Raji (cell line): ENCODE measurements around the gene CACNA1C.

Experiments used
- POLR2A ChIP-seq: IDR thresholded peaks from 2 replicates; pipeline ENCODE4 v1.6.1; 2011; ENCODE audit warnings: low read depth, low read length, control low read depth; ENCODE audit not compliant: insufficient read depth

The CACNA1C gene

DNA sequence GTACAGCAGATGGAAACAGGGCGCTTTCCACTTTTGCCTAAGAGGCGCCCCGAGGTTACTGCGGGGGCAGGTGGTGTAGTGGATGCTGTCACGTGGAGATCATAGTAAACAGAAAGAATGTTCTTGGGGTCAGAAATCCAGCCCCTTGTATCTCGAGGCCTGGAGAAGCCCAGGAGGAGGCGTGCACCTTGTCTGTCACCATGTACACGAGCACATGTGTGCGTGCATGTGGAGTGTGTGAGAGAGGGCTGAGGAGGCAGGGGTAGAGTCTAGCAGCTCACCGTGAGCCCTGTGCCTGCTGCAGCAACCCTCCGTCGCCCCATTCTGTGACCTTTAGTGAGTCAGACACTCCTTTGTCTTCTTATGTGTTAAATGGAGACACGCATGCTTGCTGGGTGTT is 59.0 kb downstream of the CACNA1C start:
- TF ChIP-seq POLR2A = no peak

DNA sequence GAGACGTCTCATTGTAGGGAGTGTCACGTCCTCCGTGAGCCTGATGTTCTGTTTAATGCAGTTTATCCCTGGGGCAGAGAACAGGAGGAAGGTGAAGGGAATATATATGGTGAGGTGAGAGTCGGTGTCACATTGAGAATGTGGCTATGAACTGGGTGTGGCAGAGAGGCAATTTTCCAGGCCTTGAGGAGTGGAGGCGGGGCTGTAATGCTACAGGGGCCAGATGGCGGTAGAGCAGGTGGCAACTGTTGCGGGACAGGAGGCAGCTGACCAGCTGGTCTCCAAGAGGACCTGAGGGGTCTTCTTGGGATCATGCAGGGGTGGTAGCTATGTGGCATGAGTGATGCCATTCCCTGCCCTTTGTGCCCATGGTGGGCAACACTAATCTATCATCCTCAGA is 59.6 kb downstream of the CACNA1C start:
- no peak for TF ChIP-seq POLR2A

DNA sequence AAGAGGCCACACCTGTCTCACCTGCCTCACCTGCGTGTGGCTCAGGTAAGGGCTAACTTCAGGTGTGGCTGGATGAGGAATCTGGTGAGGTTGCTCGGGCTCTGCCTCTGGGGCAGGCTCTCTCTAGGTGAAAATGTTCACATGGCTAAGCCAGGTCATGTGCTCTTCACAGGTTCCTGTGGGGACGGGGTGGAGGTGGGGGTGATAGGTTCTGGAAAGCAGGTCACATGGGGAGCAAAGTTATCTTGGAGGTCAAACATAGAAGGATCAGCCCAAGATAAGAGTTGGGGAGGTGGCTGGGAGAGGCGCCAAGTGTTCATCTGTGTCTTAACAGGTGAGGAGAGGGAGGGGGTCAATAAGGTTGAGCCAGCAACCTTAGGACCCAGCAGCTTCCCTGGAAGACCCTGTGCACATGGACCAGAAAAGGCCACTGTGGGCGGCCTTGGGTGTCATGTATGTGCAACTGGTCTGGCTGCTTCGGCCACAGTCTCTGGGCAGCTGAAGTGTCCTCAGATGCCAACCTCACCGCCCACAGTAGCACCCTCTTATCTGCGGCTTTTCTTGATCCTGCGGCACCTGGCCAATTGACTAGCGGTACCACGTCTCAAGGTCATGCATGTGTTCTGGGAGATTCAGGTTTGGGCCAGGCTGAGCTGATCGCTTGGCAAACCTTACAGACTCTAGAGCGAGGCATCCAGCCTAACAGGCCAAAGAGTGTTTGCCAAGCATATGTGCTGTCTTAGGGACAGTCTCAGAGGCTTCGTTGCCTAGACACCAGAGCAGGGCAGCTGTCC is 60.5 kb downstream of the CACNA1C start:
- no peak for TF ChIP-seq POLR2A

DNA sequence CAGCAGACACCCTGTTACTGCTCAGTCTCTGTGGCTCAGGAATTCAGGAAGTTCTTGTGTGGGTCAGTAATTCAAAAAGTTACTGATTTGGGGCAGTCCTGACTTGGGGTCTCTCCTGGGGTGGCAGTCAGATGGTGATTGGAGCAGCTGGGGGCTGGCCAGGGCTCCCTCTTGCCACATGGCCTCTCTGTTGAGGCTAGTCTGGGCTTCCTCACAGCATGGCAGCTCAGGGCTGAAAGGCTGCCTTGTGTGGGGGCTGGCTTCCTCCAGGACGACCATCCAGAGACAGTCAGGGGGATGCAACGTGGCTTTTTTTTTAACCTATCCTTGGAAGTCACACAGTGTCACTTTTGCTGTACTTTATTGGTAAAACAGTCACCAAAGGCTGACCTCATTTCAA is 61.3 kb downstream of the CACNA1C start:
- no peak for TF ChIP-seq POLR2A

DNA sequence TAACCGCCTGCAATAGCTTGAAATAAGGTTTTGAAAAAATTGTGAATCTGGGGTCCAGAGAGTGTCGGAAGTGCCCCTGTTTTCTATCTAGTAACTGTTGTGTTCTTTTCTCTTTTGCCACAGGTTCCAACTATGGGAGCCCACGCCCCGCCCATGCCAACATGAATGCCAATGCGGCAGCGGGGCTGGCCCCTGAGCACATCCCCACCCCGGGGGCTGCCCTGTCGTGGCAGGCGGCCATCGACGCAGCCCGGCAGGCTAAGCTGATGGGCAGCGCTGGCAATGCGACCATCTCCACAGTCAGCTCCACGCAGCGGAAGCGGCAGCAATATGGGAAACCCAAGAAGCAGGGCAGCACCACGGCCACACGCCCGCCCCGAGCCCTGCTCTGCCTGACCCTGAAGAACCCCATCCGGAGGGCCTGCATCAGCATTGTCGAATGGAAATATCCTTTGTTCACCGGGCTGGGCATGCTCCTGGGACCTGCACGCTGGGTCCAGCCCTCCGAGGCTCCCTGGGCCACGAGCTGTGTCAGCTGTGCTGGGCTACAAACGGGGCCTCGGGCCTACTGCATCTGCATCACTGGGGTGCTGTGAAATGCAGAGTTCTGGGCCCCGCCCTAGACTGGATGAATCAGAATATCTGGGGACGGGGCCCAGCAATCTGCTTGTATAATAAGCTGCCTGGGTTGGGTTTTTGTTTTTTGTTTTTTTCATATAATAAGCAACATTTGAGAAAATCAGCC is 62.5 kb downstream of the CACNA1C start:
- no peak for TF ChIP-seq POLR2A

DNA sequence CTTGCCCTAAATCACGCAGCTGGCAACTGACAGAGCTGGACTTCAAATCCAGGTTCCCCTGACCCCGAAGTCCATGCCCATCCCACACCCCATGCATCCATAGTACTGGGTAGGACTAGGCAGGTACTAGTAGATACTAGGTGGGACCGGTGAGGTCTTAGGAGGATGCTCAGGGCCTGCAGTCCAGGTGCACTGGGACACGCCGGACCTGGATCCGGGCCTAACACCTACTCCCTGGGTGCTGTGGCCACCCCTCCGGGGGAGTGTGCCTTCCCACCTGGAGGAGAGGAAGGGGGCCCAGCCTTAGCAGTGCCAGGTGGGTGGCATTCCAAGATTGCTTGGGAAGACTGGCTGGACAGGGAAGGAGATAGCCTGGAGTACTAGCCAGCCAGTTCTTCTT is 64.8 kb downstream of the CACNA1C start:
- no peak for TF ChIP-seq POLR2A

DNA sequence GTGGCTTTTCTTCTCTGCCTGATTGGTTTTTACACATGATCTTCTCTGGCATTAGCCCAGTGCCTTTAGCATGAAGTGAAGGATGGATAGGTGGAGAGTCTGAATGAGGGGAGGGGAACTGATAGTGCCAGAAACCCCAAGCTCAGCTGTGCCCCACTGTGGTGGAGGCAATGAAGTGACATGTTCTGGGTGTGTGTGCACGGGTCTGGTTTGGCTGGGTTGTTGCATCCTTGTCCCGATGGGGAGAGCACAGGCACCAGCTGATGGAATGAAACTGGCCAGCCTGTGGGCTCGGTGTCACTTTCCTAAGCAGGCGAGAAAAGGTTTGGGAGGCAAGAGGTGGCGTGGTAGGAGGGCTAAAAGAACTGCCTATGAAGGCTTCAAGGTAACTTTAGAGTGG is 65.3 kb downstream of the CACNA1C start:
- TF ChIP-seq POLR2A = no peak

DNA sequence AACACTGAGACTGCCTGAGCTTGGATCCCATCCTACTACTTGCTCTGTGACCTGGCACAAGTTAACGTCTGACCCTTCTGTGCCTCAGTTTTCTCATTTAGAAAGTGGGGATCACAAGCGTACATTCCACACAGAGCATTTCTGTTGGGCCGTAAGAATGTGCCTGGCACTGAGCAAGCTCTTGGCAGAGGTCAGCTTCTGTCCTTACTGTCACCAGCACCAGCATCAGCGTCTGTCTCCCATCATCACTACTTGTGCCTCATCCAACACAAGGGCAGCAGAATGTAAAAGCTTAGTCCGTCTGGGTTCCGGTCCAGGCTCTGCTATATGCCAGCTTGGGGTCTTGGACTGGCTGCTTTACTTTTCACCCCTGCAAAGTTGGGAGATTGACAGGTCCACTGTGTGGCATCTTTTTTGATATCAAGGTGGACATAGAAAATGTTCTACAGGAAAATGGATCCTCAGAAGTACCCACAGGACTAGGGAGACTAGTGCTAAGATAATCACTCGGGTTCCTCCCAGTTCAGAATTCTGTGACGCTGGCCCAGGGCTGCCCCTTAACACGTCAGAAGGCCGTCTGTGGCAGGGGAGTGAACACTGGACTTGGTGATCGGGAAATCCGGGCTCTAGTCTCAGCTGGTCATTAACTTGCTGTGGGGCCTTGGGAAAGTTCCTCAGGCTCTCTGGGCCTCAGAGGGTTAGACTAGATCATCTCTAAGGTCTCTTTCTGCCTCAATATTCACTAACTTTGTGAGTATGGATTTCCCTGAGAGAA is 65.9 kb downstream of the CACNA1C start:
- no peak for TF ChIP-seq POLR2A

DNA sequence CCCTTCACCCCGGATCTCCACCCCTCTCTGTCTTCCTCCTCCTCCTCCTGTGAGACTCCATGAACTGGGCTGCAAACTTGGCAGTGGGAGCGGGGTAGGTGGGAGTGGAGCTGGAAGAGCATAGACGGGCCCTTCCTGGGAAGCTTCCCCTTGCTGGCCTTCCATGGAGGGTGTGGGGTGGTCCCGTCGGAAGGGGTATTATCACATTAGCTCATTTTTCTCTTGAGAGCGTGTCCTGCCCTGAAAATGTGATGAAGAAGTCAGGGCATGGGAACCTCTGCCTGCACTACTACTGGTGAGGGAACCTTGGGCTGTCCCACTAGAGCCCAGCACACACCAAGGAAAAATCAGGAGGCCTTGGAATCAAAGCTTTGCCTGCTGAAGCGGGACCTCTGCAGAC is 66.5 kb downstream of the CACNA1C start:
- no peak for TF ChIP-seq POLR2A

DNA sequence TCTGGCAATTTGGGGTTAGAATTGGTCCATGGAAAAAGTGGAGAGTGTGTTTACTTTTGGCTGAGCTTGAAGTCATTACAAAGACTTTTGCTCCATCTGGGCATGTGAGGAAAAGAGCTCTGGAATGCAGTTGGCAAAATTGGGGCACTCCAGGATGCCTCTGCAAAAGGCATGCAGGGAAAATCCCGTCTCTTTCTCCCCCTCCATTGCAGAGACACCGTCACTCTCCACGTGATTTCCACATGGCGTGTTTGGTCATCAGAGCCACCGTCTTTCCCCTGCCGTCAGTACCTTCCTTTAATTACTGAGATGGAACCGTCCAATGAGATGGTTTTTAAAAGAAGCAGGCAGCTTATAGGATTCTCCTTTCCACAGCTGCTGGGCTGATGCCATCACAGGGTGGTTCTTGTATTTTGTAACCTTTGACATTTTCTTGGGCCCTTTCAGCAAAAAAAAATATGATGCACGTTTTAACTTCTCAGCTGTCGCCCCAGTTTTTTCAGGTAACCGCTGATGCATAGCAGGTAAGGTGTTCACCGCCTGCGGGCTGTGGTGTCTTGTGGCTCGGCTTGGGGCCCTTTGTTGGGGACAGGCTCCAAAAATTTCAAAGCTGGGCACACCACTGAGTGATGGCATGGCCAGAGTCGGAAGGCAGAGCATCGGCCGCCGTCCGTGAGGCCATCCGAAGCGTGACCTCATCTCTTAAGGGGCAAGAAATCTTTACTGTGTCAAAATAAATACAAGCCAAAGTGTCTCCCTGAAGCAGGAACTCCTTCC is 68.4 kb downstream of the CACNA1C start:
- TF ChIP-seq POLR2A = no peak

DNA sequence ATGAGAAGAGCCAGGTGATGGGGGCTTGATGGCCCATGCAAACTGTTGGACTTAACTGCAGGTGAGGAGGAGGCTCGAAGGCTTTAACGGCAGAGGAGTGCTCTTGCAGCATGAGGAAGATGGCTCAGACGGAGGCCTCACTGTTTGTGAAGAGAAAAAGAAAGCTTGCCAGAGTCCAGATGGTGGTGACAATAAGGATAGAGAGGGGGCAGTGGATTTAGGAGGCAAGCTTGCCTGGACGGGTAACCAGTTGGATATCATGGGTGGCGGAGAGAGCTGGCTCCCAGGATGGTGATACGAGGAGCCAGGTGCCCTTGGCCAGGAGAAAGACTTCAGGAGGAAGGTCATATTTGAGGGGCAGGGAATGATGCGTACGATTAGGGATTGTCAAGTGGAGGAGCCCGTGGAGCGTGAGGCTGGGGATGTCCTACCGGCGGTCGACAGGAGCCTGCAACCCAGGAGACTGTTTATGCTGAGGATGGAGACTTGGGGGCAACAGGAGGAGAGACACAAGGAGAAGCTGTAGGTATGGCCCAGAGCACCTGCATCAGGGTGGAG is 71.8 kb downstream of the CACNA1C start:
- no peak for TF ChIP-seq POLR2A

DNA sequence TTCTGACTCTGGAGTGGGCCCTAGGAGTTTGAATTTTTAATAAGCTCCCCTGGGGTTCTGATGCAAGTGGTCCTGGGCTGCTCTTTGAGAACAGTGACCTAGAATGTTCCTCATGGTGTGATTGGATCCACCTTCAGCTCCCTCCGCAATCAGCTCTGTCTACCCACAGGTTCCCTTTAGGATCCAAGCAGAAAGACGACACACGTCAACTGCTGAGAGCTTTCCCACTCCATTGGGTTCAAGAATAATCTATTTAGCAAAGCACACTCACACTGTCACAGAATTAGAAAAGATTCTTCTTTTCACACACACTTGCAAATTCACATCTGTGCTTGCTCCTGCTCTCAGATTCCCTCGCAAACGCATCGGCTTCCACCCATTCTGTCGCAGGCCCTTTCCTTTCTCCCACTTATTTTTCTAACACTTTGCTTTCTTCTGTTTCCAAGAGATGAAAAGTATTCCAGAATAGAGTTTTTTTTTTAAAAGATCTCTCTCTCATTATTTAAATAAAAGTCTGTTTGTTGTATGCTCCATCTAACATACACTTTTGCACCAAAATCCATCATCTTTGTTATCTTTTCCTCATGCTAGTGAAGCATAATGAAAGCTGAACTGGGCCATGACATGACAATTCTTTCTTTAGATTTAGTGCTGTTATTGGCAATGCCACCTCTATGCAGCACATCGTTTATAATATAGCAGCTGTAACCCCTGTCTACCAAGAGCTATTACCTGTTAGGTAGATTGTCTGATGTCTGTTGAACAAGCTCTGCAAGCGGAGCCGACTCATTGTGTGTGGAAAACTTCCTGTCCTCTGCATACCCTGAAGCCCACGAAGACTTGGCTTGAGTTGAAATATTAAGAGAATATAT is 73.1 kb downstream of the CACNA1C start:
- TF ChIP-seq POLR2A = no peak

DNA sequence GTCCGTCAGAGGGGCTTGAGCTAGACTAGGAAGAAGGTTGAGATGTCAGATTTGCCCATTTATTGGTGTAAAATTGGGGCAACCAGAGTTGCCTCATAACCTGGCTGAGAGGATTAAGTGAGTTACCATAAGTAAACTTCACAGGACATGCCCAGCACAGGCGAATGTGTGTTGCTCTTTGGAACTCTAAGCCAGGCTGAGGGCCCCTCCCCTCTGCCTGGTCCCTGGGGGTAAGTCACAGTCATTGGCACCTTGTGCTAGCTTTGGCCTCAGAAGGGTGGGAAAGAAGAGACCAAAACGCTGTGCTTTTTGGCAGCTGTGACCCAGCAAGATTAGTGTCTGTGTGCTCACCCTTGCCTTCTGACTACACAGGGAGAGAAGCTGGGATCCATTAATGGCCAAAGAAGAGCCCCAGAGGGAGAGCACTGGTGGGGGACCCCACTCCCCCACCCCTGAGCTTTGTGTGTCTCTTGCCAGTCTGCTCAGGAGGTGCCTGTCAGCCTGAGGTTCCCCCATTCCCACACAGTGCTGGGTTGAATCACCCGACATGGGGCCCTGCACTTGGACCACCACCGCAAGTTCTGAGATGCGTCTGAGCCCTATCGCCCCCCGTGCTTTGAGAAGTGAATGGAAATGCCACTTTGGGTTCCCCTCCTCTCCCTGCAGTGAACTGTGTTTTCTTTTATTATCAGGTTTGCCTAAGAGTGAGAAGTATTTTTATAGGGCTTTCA is 74.1 kb downstream of the CACNA1C start:
- no peak for TF ChIP-seq POLR2A
